ENCODE results near the gene HDAC9.

The HDAC9 gene

DNA sequence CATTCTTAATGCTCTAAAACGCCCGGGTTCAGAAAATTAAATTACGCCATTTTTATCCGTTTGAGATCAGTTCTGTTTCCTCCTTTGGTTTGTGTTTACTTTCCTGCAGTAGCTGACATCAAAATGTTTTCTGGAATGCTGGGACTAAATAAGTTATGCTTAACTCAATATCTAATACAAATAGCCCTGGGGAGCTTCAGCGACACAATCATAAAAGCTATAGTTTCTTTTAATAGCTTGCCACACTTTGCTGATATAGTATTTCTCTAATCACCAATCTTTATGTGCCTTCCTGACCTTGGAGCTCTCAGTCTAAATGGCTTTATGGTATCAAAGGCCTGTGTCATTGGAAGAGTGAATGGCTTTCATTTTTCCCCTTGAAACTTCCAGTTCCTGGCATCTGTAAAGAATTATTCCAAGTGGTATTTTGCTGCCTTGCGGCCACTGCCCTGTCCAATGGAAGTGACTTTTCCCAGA is 202.7 kb downstream of the HDAC9 start:
- no peak for TF ChIP-seq TAF1 (IDR thresholded peaks at IDR 0.05; ENCODE audit: borderline replicate concordance, insufficient read depth, low read length)
- TF ChIP-seq SIN3A (IDR thresholded peaks at IDR 0.05; ENCODE audit: borderline replicate concordance, insufficient read depth, low read length), result no peak
- no peak for TF ChIP-seq FOXP2 (optimal IDR thresholded peaks at IDR 0.05; ENCODE audit: borderline replicate concordance, extremely low read depth, extremely low read length, insufficient read depth)
- TF ChIP-seq, protein P1, sequence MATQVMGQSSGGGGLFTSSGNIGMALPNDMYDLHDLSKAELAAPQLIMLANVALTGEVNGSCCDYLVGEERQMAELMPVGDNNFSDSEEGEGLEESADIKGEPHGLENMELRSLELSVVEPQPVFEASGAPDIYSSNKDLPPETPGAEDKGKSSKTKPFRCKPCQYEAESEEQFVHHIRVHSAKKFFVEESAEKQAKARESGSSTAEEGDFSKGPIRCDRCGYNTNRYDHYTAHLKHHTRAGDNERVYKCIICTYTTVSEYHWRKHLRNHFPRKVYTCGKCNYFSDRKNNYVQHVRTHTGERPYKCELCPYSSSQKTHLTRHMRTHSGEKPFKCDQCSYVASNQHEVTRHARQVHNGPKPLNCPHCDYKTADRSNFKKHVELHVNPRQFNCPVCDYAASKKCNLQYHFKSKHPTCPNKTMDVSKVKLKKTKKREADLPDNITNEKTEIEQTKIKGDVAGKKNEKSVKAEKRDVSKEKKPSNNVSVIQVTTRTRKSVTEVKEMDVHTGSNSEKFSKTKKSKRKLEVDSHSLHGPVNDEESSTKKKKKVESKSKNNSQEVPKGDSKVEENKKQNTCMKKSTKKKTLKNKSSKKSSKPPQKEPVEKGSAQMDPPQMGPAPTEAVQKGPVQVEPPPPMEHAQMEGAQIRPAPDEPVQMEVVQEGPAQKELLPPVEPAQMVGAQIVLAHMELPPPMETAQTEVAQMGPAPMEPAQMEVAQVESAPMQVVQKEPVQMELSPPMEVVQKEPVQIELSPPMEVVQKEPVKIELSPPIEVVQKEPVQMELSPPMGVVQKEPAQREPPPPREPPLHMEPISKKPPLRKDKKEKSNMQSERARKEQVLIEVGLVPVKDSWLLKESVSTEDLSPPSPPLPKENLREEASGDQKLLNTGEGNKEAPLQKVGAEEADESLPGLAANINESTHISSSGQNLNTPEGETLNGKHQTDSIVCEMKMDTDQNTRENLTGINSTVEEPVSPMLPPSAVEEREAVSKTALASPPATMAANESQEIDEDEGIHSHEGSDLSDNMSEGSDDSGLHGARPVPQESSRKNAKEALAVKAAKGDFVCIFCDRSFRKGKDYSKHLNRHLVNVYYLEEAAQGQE (IDR thresholded peaks at IDR 0.05; ENCODE audit: insufficient read depth in 1 of 2, low read depth in 2 of 2, low read length in 2 of 2), result no peak
- TF ChIP-seq POLR2AphosphoS5 (IDR thresholded peaks at IDR 0.05; ENCODE audit: low read depth, low read length), result no peak

GRCh38 chr7:18700147-18700546 is 204.6 kb downstream of the HDAC9 start:
- TF ChIP-seq, protein P1 (IDR thresholded peaks at IDR 0.05; ENCODE audit: insufficient read depth in 1 of 2, low read depth in 2 of 2, low read length in 2 of 2), result no peak
- TF ChIP-seq SIN3A (IDR thresholded peaks at IDR 0.05; ENCODE audit: borderline replicate concordance, insufficient read depth, low read length), result no peak

- no peak for TF ChIP-seq TAF1 (IDR thresholded peaks at IDR 0.05; ENCODE audit: borderline replicate concordance, insufficient read depth, low read length)
- TF ChIP-seq, protein P1 (IDR thresholded peaks at IDR 0.05; ENCODE audit: insufficient read depth in 1 of 2, low read depth in 2 of 2, low read length in 2 of 2), result no peak
- no peak for TF ChIP-seq FOXP2 (optimal IDR thresholded peaks at IDR 0.05; ENCODE audit: borderline replicate concordance, extremely low read depth, extremely low read length, insufficient read depth)
Measured at GRCh38 chr7:18702071-18702829, 206.7 kb downstream of the HDAC9 start.

DNA sequence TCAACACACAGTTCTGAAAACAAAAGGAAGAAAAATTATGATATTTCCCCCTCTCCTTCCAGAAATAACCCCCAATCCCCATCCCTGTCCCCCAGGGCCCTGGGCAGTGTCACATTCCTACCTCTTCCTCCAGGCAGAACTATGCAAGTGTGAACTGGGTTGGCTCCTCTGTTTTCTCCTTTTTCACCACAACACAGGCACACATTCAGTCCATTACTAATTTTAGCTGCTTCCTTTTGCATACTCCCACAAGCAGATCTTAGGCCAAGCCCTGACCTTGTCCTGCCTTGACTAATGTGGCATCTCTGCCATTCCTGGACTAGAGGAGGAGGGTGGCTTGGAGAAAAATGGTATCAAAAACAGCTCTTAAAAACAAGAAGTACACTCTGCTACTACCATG is 208.1 kb downstream of the HDAC9 start:
- TF ChIP-seq SIN3A (IDR thresholded peaks at IDR 0.05; ENCODE audit: borderline replicate concordance, insufficient read depth, low read length) (no peak), TAF1 (IDR thresholded peaks at IDR 0.05; ENCODE audit: borderline replicate concordance, insufficient read depth, low read length) (no peak), FOXP2 (optimal IDR thresholded peaks at IDR 0.05; ENCODE audit: borderline replicate concordance, extremely low read depth, extremely low read length, insufficient read depth) (no peak)
- TF ChIP-seq, protein P1 (IDR thresholded peaks at IDR 0.05; ENCODE audit: insufficient read depth in 1 of 2, low read depth in 2 of 2, low read length in 2 of 2), result no peak

- TF ChIP-seq FOXP2 (optimal IDR thresholded peaks at IDR 0.05; ENCODE audit: borderline replicate concordance, extremely low read depth, extremely low read length, insufficient read depth) (no peak), SIN3A (IDR thresholded peaks at IDR 0.05; ENCODE audit: borderline replicate concordance, insufficient read depth, low read length) (no peak), POLR2AphosphoS5 (IDR thresholded peaks at IDR 0.05; ENCODE audit: low read depth, low read length) (no peak), TAF1 (IDR thresholded peaks at IDR 0.05; ENCODE audit: borderline replicate concordance, insufficient read depth, low read length) (no peak)
- TF ChIP-seq, protein P1 (IDR thresholded peaks at IDR 0.05; ENCODE audit: insufficient read depth in 1 of 2, low read depth in 2 of 2, low read length in 2 of 2), result no peak
Measured at GRCh38 chr7:18706670-18707069, 211.1 kb downstream of the HDAC9 start.

Data from PFSK-1 (cell line).